DND-41 (cell line): ENCODE results near the gene TBCK.

Experiments
- EZH2 ChIP-seq: IDR thresholded peaks from 3 replicates; pipeline ENCODE4 v1.6.1; 2012; ENCODE audit warnings: borderline replicate concordance, low read depth, mild to moderate bottlenecking, moderate library complexity, low read length, inconsistent platforms; ENCODE audit not compliant: severe bottlenecking
- TF ChIP-seq, protein P1 (sequence below): IDR thresholded peaks from 2 replicates; pipeline ENCODE4 v1.5.1; 2012; ENCODE audit warnings: borderline replicate concordance, low read length, moderate library complexity, mild to moderate bottlenecking; ENCODE audit not compliant: poor library complexity, severe bottlenecking; ENCODE audit errors: extremely low read depth

DNA sequence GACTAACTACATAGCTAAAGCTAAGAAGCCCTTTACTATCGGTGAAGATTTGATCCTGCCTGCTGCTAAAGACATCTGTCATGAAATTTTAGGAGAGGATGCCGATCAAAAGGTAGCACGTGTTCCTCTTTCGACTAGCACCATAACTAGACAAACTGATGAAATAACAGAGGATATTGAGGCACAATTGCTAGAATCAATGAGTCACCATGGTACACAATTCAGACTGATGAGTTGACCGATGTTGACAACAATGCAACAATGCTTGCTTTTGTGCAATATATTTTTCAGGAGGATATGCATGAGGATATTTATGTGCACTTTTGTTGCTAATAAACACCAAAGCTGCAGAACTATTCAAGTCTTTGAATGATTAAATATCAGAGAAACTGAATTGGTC is 24.3 kb downstream of the TBCK start:
- TF ChIP-seq, protein P1, sequence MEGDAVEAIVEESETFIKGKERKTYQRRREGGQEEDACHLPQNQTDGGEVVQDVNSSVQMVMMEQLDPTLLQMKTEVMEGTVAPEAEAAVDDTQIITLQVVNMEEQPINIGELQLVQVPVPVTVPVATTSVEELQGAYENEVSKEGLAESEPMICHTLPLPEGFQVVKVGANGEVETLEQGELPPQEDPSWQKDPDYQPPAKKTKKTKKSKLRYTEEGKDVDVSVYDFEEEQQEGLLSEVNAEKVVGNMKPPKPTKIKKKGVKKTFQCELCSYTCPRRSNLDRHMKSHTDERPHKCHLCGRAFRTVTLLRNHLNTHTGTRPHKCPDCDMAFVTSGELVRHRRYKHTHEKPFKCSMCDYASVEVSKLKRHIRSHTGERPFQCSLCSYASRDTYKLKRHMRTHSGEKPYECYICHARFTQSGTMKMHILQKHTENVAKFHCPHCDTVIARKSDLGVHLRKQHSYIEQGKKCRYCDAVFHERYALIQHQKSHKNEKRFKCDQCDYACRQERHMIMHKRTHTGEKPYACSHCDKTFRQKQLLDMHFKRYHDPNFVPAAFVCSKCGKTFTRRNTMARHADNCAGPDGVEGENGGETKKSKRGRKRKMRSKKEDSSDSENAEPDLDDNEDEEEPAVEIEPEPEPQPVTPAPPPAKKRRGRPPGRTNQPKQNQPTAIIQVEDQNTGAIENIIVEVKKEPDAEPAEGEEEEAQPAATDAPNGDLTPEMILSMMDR, result no peak
- TF ChIP-seq EZH2, result no peak
